Activated gamma-delta T cell treated with Interleukin-2 at 50 U/mL for 16 hours (primary cell): ENCODE results near the gene PRMT7.

Source experiments
- DNase-seq: peaks from one replicate; pipeline ENCODE4 v3.0.0-alpha.2; 2020

PRMT7 gene

GRCh38 chr16:68400083-68400923 is 89.5 kb downstream of the PRMT7 start:
- no peak for DNase-seq

DNA sequence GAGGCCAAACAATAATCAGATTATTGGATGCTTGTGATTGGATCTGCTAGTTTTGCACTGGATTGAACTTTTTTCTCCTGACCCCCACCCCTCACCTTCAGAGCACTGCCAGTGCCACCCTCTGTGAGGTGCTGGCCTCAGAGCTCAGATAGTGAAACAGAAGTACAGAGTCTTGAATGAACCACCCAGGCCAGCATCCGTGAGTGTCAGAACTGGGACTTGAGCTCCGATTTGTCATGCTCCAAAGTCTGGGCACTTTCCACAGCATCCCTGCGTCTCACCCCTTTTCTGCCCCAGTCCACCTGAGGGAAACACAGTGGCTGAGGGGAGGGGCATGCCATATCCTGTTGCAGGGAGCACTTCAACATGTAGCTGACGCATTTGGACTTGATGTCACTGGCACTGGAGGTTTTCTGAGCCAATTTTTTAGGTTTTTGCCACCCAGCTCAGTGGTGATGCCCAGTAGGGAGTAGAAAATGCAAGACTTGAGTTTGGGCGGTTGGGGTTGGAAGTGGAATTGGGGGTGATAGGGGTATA is 90.2 kb downstream of the PRMT7 start:
- DNase-seq: no peak

DNA sequence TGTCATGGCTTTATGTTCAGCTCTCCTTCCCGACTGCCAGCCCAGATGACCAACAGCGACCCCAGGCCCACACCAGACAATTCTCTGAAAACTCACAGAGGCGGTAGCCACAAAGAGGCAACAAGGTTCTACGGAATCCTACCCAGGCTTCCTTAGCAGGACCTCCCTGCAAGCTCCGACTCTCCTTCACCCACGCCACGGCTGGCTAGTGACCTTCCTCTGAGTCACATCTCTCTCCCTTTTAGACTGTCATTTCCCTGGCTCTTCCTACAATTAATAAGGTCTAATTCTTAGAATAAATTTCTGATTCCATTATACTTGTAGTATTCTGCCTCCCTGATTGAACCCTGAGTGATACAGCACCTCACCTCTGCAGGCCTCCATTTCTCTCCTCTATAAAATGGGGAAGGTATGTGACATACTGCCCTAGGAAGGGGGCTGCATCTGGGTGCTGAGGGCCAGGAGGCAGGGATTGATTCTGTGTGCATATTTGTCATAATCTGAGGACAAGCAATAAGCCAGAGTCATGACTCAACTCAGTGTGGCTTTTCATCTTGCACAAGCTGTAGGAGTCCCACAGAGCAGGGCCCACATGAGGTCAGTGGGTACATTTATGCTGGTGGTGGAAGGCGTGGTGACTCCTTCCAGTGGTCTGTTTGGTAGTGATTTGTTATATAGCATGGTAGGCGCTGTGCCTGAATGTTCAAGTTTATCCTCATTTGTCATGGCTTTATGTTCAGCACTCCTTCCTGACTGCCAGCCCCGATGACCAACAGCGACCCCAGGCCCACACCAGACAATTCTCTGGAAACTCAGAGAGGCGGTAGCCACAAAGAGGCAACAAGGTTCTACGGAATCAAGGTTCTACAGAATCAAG is 91.3 kb downstream of the PRMT7 start:
- no peak for DNase-seq

DNA sequence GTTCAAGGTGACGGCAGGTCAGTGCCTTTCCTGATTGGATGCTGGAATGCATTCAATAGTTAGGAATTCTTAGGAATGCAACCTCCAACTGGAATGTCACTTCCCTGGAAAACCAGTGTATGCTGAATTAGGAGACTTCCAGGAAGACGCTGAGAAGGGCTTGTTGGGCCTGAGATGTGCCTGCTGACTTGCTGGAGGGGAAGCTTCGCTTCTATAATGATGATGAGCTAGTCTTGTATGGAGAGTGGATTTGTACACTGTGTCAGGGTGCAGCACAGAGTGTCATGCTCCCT is 91.9 kb downstream of the PRMT7 start:
- no peak for DNase-seq

DNA sequence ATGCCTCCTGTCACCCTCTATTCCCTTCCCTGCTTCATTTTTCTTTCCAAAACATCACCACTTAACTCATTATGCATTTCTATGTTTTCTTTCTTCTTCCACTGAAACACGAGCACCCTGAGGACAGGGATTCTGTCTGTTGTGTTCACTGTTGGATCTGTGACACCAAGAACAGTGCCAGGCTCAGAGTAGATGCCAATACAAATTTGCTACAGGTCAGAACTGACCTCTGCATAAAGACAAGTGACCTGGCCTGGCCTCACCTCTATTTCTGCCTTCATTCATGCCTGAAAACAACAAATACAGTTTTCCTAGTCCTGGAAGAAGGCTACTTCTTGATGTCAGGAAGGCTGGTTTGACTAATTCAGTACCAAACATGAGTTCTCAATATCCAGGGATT is 92.4 kb downstream of the PRMT7 start:
- DNase-seq: no peak

DNA sequence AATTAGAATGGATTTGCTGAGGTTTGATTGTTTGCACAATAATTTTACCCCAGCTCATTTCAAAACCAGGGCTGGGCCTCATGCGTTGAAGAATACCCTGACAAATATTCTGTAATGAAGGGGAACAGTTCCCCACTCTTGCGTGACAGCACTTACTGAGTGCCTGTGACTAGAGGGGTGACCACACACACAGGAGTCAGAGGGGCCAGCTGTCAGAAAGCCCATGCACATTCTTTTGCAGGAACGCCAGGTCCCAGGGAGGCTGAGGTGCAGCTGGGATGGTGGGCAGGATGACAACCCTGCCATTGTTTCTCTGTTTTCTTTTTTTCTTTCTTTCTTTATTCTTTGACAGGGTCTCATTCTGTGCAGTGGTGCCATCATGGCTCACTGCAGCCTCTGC is 92.9 kb downstream of the PRMT7 start:
- no peak for DNase-seq

- no peak for DNase-seq
These were observed 94.0 kb downstream of the PRMT7 start for GRCh38 chr16:68404736-68405345.

DNA sequence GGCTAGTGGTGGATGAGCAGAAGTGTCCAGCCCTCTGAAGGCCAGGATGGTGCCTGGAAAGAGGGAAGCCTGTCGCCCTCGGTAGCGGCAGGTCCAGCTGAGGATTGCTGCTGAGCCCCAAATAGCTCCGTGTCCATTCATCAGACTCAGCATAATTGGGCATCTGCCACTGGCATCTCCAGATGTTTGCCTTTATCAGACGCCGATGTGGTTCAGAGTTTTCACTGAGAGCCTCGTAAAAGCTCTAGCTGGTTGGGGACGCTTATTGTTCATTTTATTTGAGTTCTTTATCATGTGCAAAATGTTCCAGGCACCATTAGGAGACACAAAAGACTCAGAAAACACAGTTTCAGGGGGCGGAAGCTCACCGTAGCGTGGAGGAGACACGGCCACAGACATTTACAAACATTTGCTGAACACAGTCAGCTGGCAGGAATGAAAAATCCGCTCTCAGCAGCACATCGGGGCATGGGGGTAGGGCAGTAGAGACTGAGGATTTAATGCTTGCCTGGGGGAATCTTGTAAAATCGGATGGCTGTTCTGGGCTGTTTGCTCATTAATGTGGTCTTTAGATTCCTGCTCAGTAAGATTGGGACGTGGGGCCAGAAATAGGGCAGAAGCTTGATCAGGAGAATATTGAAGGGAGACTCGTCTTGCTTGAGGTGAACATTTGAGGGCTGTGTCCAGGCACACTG is 95.8 kb downstream of the PRMT7 start:
- DNase-seq: no peak
